ENCODE data around the gene ZPLD1. TPM values are rescaled to one million over a fixed set of nuclear protein-coding genes. Genes with fewer than 3 reads are reported as not detected.

Gene ZPLD1
- total RNA-seq, 1 donor: not detected

GRCh38 chr3:102528727-102529126 is 93.9 kb downstream of the ZPLD1 start:
- Histone ChIP-seq H3K4me3 (ENCODE audit: low read length) (no peak overlapping the region), H3K4me1 (ENCODE audit: insufficient read depth, low read length) (no peaks in the 10 kb centered on the region), H3K27me3 (ENCODE audit: insufficient read depth, low read length) (no peaks in the 10 kb centered on the region), H3K9me3 (ENCODE audit: low read depth, low read length) (no peaks in the 10 kb centered on the region)

Data from mononuclear cell (primary cell).